Mammary epithelial cell (primary cell): Measurements from ENCODE around the gene ATN1.
"Not testable (repeated sequence)": the region's sequence is repeated elsewhere in the genome, so short reads cannot be mapped to it uniquely, and the experiment has no call there.

Experiments
- EZH2 ChIP-seq: IDR thresholded peaks from 2 replicates; pipeline ENCODE4 v1.6.1; 2012; ENCODE audit warnings: low read length, inconsistent platforms, borderline replicate concordance
- TF ChIP-seq, protein P1 (sequence below), 2 donors: IDR thresholded peaks in 1 of 2; conservative IDR thresholded peaks in 1 of 2; 2 replicates each; pipeline ENCODE4 v1.5.1; 2011 to 2012; ENCODE audit warnings: inconsistent platforms in 2 of 2, low read length in 2 of 2, mild to moderate bottlenecking in 2 of 2, control low read depth in 1 of 2, low read depth in 1 of 2; ENCODE audit not compliant: insufficient read depth in 1 of 2; ENCODE audit errors: extremely low read depth in 1 of 2

DNA sequence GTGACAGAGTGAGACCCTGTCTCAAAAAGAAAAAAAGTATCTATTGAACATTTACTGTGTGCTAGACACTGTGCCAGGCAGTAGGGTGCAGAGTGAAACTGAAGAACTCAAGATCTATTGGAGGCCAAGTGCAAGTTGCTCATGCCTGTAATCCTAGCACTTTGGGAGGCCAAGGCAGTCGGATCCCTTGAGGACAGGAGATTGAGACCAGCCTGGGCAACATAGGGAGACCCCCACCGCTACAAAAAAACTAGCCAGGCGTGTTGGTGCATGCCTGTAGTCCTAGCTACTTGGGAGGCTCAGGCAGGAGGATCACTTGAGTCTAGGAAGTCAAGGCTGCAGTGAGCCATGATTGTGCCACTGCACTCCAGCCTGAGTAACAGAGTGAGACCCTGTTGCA is 35.1 kb upstream of the ATN1 start:
- TF ChIP-seq, protein P1, sequence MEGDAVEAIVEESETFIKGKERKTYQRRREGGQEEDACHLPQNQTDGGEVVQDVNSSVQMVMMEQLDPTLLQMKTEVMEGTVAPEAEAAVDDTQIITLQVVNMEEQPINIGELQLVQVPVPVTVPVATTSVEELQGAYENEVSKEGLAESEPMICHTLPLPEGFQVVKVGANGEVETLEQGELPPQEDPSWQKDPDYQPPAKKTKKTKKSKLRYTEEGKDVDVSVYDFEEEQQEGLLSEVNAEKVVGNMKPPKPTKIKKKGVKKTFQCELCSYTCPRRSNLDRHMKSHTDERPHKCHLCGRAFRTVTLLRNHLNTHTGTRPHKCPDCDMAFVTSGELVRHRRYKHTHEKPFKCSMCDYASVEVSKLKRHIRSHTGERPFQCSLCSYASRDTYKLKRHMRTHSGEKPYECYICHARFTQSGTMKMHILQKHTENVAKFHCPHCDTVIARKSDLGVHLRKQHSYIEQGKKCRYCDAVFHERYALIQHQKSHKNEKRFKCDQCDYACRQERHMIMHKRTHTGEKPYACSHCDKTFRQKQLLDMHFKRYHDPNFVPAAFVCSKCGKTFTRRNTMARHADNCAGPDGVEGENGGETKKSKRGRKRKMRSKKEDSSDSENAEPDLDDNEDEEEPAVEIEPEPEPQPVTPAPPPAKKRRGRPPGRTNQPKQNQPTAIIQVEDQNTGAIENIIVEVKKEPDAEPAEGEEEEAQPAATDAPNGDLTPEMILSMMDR (conservative IDR thresholded peaks at IDR 0.05 in 1 of 2, IDR thresholded peaks at IDR 0.05 in 1 of 2; ENCODE audit: extremely low read depth in 1 of 2, insufficient read depth in 1 of 2, low read depth in 1 of 2, low read length in 2 of 2), result not testable (repeated sequence)
- not testable (repeated sequence) for TF ChIP-seq EZH2
